Measurements from ENCODE around the gene USP37. TPM values are rescaled to one million over a fixed set of nuclear protein-coding genes. Genes with fewer than 3 reads are reported as not detected.

USP37 gene
- total and polyA plus RNA-seq, 2 of the 13 experiments (the other 11 are each of a cell fraction or from before 2014, with no cell fraction given), result 6.5 to 30.6 TPM

DNA sequence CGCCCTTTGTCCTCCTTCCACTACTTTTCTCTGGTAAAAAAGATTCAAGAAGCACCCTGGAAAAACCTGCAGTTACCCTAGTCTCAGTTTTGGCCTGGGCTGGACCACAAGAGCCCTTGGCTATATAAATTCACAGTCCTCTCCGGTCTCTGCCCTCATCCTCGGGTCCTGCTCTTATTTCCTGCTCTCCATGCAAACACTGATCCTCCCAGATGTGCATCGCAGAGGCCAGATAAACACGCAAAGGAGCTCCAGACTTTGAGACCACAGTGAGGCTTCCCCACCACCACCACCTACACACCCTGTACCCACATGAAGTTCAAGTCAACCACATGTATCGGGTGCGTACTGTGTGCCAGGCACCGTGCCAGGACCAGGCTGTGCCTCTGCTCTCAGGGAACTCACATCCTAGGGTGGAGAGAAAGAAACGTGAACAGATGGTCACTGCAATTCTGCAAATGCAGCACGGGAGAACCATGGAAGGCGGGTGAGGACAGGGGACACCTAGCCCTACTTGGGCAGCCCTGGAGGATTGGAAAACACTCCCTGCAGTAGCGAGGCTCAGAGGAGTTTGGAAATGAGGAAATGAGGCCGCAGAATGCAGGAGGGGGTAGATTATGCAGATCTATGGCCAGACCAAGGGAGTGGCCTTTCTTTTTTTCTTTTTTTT lies 161.1 kb downstream of the USP37 start (continued):
- no peak for TF ChIP-seq ZNF589 (CRISPR knock-in tag; conservative IDR thresholded peaks at IDR 0.05)
- TF ChIP-seq ZMYM4 (CRISPR knock-in tag; IDR thresholded peaks at IDR 0.05), result 0 out of 2 replicates have a peak, but pooled peaks have one; percentile 26
- TF ChIP-seq ZNF724P (CRISPR knock-in tag; IDR thresholded peaks at IDR 0.05; ENCODE audit: borderline replicate concordance), result no peak
- 0 out of 2 replicates have a peak, but pooled peaks have one; percentile 65 for TF ChIP-seq ZNF878 (CRISPR knock-in tag; IDR thresholded peaks at IDR 0.05)
- no peak for TF ChIP-seq PHF8 (CRISPR knock-in tag; IDR thresholded peaks at IDR 0.05)
- TF ChIP-seq PRPF4 (IDR thresholded peaks at IDR 0.05; ENCODE audit: low read depth, low read length, poor library complexity, severe bottlenecking), result no peak
- no peak for TF ChIP-seq ZNF207 (IDR thresholded peaks at IDR 0.05; ENCODE audit: borderline replicate concordance)
- no peak for TF ChIP-seq SRF (IDR thresholded peaks at IDR 0.05; ENCODE audit: low read depth, low read length)
- no peak for TF ChIP-seq KAT7 (CRISPR knock-in tag; IDR thresholded peaks at IDR 0.05; ENCODE audit: borderline replicate concordance)
- TF ChIP-seq, protein P1, sequence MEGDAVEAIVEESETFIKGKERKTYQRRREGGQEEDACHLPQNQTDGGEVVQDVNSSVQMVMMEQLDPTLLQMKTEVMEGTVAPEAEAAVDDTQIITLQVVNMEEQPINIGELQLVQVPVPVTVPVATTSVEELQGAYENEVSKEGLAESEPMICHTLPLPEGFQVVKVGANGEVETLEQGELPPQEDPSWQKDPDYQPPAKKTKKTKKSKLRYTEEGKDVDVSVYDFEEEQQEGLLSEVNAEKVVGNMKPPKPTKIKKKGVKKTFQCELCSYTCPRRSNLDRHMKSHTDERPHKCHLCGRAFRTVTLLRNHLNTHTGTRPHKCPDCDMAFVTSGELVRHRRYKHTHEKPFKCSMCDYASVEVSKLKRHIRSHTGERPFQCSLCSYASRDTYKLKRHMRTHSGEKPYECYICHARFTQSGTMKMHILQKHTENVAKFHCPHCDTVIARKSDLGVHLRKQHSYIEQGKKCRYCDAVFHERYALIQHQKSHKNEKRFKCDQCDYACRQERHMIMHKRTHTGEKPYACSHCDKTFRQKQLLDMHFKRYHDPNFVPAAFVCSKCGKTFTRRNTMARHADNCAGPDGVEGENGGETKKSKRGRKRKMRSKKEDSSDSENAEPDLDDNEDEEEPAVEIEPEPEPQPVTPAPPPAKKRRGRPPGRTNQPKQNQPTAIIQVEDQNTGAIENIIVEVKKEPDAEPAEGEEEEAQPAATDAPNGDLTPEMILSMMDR (CRISPR knock-in tag; IDR thresholded peaks at IDR 0.05), result no peak
- TF ChIP-seq, protein P2, sequence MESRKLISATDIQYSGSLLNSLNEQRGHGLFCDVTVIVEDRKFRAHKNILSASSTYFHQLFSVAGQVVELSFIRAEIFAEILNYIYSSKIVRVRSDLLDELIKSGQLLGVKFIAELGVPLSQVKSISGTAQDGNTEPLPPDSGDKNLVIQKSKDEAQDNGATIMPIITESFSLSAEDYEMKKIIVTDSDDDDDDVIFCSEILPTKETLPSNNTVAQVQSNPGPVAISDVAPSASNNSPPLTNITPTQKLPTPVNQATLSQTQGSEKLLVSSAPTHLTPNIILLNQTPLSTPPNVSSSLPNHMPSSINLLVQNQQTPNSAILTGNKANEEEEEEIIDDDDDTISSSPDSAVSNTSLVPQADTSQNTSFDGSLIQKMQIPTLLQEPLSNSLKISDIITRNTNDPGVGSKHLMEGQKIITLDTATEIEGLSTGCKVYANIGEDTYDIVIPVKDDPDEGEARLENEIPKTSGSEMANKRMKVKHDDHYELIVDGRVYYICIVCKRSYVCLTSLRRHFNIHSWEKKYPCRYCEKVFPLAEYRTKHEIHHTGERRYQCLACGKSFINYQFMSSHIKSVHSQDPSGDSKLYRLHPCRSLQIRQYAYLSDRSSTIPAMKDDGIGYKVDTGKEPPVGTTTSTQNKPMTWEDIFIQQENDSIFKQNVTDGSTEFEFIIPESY (CRISPR knock-in tag; IDR thresholded peaks at IDR 0.05), result no peak
- no peak for TF ChIP-seq TCF7 (IDR thresholded peaks at IDR 0.05; ENCODE audit: low read depth)
- TF ChIP-seq, protein P3, sequence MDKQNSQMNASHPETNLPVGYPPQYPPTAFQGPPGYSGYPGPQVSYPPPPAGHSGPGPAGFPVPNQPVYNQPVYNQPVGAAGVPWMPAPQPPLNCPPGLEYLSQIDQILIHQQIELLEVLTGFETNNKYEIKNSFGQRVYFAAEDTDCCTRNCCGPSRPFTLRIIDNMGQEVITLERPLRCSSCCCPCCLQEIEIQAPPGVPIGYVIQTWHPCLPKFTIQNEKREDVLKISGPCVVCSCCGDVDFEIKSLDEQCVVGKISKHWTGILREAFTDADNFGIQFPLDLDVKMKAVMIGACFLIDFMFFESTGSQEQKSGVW (CRISPR knock-in tag; IDR thresholded peaks at IDR 0.05; ENCODE audit: borderline replicate concordance), result no peak
- TF ChIP-seq ZNF138 (CRISPR knock-in tag; IDR thresholded peaks at IDR 0.05; ENCODE audit: low read depth), result no peak
- TF ChIP-seq FOXC1 (CRISPR knock-in tag; IDR thresholded peaks at IDR 0.05; ENCODE audit: borderline replicate concordance), result no peak
- no peak for TF ChIP-seq ATM (IDR thresholded peaks at IDR 0.05; ENCODE audit: borderline replicate concordance)
- TF ChIP-seq, protein P4, sequence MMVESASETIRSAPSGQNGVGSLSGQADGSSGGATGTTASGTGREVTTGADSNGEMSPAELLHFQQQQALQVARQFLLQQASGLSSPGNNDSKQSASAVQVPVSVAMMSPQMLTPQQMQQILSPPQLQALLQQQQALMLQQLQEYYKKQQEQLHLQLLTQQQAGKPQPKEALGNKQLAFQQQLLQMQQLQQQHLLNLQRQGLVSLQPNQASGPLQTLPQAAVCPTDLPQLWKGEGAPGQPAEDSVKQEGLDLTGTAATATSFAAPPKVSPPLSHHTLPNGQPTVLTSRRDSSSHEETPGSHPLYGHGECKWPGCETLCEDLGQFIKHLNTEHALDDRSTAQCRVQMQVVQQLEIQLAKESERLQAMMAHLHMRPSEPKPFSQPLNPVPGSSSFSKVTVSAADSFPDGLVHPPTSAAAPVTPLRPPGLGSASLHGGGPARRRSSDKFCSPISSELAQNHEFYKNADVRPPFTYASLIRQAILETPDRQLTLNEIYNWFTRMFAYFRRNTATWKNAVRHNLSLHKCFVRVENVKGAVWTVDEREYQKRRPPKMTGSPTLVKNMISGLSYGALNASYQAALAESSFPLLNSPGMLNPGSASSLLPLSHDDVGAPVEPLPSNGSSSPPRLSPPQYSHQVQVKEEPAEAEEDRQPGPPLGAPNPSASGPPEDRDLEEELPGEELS (CRISPR knock-in tag; IDR thresholded peaks at IDR 0.05), result no peak
- TF ChIP-seq YY1 (IDR thresholded peaks at IDR 0.05; ENCODE audit: insufficient read depth, insufficient replicate concordance, low read depth, low read length), result no peak
- 0 out of 2 replicates have a peak, but pooled peaks have one; percentile 47 for TF ChIP-seq ADNP (CRISPR knock-in tag; IDR thresholded peaks at IDR 0.05)
- TF ChIP-seq KLF16 (CRISPR knock-in tag; IDR thresholded peaks at IDR 0.05), result no peak
- TF ChIP-seq, protein P5, sequence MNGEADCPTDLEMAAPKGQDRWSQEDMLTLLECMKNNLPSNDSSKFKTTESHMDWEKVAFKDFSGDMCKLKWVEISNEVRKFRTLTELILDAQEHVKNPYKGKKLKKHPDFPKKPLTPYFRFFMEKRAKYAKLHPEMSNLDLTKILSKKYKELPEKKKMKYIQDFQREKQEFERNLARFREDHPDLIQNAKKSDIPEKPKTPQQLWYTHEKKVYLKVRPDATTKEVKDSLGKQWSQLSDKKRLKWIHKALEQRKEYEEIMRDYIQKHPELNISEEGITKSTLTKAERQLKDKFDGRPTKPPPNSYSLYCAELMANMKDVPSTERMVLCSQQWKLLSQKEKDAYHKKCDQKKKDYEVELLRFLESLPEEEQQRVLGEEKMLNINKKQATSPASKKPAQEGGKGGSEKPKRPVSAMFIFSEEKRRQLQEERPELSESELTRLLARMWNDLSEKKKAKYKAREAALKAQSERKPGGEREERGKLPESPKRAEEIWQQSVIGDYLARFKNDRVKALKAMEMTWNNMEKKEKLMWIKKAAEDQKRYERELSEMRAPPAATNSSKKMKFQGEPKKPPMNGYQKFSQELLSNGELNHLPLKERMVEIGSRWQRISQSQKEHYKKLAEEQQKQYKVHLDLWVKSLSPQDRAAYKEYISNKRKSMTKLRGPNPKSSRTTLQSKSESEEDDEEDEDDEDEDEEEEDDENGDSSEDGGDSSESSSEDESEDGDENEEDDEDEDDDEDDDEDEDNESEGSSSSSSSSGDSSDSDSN (CRISPR knock-in tag; IDR thresholded peaks at IDR 0.05), result no peak; the same call in 1 of the 2 replicates

All from HepG2 (cell line).